CD8-positive, alpha-beta memory T cell (primary cell): ENCODE data around the gene MYB. TPM values are rescaled to one million over a fixed set of nuclear protein-coding genes. Genes with fewer than 3 reads are reported as not detected.

Source experiments
- CTCF ChIA-PET: fragments of 350-600 bp; sonication (Branson Sonifier 250); formaldehyde crosslinking; loops from one replicate; lab custom pipeline; 2021; ENCODE audit warnings: antibody characterized with exemption; lab: Charles Lee
- POLR2A ChIA-PET: fragments of 350-600 bp; sonication (Branson Sonifier 250); formaldehyde crosslinking; loops from one replicate; lab custom pipeline; 2021; ENCODE audit warnings: antibody characterized with exemption; lab: Charles Lee
- DNase-seq, 5 donors: peaks; one replicate each; pipeline versions ENCODE4 v3.0.0 to v3.0.0-alpha.2; 2020 to 2022; ENCODE audit warnings: mixed read lengths in 1 of 5
- H3K27ac ChIP-seq: one replicate; pipeline ENCODE4 v1.7.0; 2013; ENCODE audit warnings: low read depth, mild to moderate bottlenecking, low read length, moderate library complexity
- H3K27me3 ChIP-seq: 2 replicates; pipeline ENCODE4 v1.7.0; 2013; ENCODE audit warnings: low read length, mild to moderate bottlenecking; ENCODE audit not compliant: insufficient read depth, poor library complexity, severe bottlenecking
- H3K36me3 ChIP-seq: 2 replicates; pipeline ENCODE4 v1.7.0; 2013; ENCODE audit warnings: mild to moderate bottlenecking, low read length, moderate library complexity; ENCODE audit not compliant: insufficient read depth
- H3K4me1 ChIP-seq: 2 replicates; pipeline ENCODE4 v1.7.0; 2013; ENCODE audit warnings: mild to moderate bottlenecking, low read length, moderate library complexity; ENCODE audit not compliant: insufficient read depth
- H3K4me3 ChIP-seq: 2 replicates; pipeline ENCODE4 v1.7.0; 2013; ENCODE audit warnings: mild to moderate bottlenecking, low read length
- H3K9me3 ChIP-seq: 2 replicates; pipeline ENCODE4 v1.7.0; 2013; ENCODE audit warnings: mild to moderate bottlenecking, low read length
- H3K27ac Mint-ChIP-seq, 8 donors: one replicate each; pipeline ENCODE4 v1.8.0; 2020 to 2021; ENCODE audit warnings: mixed read lengths in 8 of 8, mild to moderate bottlenecking in 6 of 8, inconsistent platforms in 3 of 8, moderate library complexity in 3 of 8
- H3K27me3 Mint-ChIP-seq, 2 donors: one replicate each; pipeline ENCODE4 v1.8.0; 2020 to 2021; ENCODE audit warnings: mixed read lengths in 2 of 2, mild to moderate bottlenecking in 1 of 2, moderate library complexity in 1 of 2
- H3K36me3 Mint-ChIP-seq, 3 donors: one replicate each; pipeline ENCODE4 v1.8.0; 2020 to 2021; ENCODE audit warnings: mixed read lengths in 3 of 3, inconsistent platforms in 1 of 3, mild to moderate bottlenecking in 1 of 3
- H3K4me1 Mint-ChIP-seq, 3 donors: one replicate each; pipeline ENCODE4 v1.8.0; 2020 to 2021; ENCODE audit warnings: mixed read lengths in 3 of 3, inconsistent platforms in 1 of 3, mild to moderate bottlenecking in 1 of 3
- H3K4me3 Mint-ChIP-seq, 7 donors: one replicate each; pipeline ENCODE4 v1.8.0; 2020 to 2021; ENCODE audit warnings: mixed read lengths in 7 of 7, mild to moderate bottlenecking in 6 of 7, moderate library complexity in 4 of 7, inconsistent platforms in 2 of 7
- H3K9me3 Mint-ChIP-seq, 5 donors: one replicate each; pipeline ENCODE4 v1.8.0; 2020 to 2022; ENCODE audit warnings: mixed read lengths in 5 of 5, mild to moderate bottlenecking in 3 of 5, moderate library complexity in 2 of 5, inconsistent platforms in 1 of 5
- polyA plus RNA-seq: library from polyadenylated mRNA; unstranded; fragments of 300-500 nt; fragmentation: Illumina TruSeq; gene quantifications from one replicate; pipeline ENCODE4 v1.2.3, GENCODE V29; 2021
- total RNA-seq, 2 experiments: library from RNA; stranded (reverse); gene quantifications; one replicate each; pipeline ENCODE4 v1.2.3, GENCODE V29; 2021

The MYB gene
- total and polyA plus RNA-seq, 3 experiments from 2014 or later: 1.3 to 44.2 (median 42.3) TPM

DNA sequence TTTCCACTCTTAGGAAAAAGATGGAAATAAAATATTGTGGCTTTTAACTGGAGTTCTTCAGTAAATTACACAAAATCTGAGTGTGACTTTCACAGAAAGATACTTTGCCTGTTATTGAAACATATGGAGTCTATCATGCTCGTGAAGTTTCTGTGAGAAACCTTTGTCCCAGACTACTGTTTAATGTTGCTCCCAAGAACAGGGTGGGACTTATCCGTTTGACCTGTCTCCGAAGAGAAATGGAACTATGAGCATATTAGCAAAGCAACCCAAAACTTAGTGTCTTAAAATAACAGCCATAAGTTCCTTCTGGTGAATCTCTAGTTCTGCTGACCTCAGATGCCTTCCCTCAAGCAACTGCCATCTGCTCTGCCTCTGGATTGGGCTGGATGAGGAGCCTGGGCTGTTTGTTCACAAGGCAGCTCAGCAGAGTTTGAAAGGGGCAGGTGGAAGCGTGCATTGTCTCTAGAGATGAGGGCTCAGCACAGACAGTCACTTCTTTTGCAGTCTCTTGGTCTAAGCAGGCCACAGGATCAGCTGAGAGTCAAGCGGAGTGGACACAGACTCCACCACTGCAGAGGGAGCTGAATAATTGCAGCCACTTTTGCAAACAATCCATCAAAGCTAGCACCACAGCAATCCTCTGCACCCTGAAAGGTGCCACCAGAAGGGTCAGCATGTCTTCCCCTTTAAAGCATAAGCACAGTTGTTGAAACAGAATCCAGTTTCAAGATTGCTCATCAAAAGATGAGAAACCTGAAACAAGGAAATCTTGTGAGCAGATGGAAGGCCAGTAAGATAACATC is 52.8 kb downstream of the MYB start:
- no peak overlapping the region for H3K4me3 Mint-ChIP-seq

DNA sequence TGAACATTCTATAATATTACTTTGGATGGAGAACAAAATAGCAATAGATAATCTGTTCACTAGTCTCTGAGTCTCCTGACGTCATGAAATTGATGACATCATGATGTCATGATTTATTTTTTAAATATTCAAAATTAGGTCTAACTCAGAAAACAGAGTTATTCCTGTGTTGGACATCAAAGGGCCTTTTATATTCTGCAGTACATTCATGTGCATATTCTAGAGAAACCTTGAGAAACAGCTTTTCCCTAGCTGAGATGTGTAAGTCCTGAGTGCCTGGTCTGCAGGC is 53.3 kb downstream of the MYB start:
- H3K27me3 Mint-ChIP-seq: peaks cover 2 to 3% of the 10 kb centered on the region in 2 donors
- no peaks in the 10 kb centered on the region for H3K9me3 Mint-ChIP-seq
- H3K36me3 Mint-ChIP-seq: no peaks in the 10 kb centered on the region
- H3K27ac Mint-ChIP-seq: no peak overlapping the region
- POLR2A ChIA-PET: no interaction called here
- Histone ChIP-seq H3K27ac (no peak overlapping the region), H3K27me3 (no peaks in the 10 kb centered on the region), H3K9me3 (no peaks in the 10 kb centered on the region), H3K4me3 (no peak overlapping the region), H3K36me3 (no peaks in the 10 kb centered on the region), H3K4me1 (no peaks in the 10 kb centered on the region)
- no peak for DNase-seq
- peaks cover 0 to 15% (median 3%) of the 10 kb centered on the region in 3 donors for H3K4me1 Mint-ChIP-seq
- CTCF ChIA-PET: interaction anchor here (1.4 kb wide), 1 partner anchor 88 kb away, joined by 3 read pairs; no protein-coding TSS in a partner anchor
- no peak overlapping the region for H3K4me3 Mint-ChIP-seq

More for the DNA sequence above, 52.8 kb downstream of the MYB start:
- ChIA-PET CTCF (interaction anchor here (1.4 kb wide), 1 partner anchor 87 kb away, joined by 3 read pairs; no protein-coding TSS in a partner anchor), POLR2A (no interaction called here)
- Mint-ChIP-seq H3K36me3 (no peaks in the 10 kb centered on the region), H3K4me1 (peaks cover 0 to 15% (median 3%) of the 10 kb centered on the region in 3 donors), H3K27ac (no peak overlapping the region), H3K27me3 (peaks cover 2 to 3% of the 10 kb centered on the region in 2 donors), H3K9me3 (no peaks in the 10 kb centered on the region)
- DNase-seq: no peak
- Histone ChIP-seq H3K4me3 (no peak overlapping the region), H3K36me3 (no peaks in the 10 kb centered on the region), H3K9me3 (no peaks in the 10 kb centered on the region), H3K27ac (peak overlapping the region; percentile 22), H3K27me3 (no peaks in the 10 kb centered on the region), H3K4me1 (no peaks in the 10 kb centered on the region)

GRCh38 chr6:135235716-135236115 is 54.6 kb downstream of the MYB start:
- CTCF ChIA-PET: no interaction called here
- Histone ChIP-seq H3K4me3 (no peak overlapping the region), H3K27me3 (no peaks in the 10 kb centered on the region), H3K9me3 (no peaks in the 10 kb centered on the region), H3K27ac (no peak overlapping the region), H3K4me1 (no peaks in the 10 kb centered on the region), H3K36me3 (no peaks in the 10 kb centered on the region)
- Mint-ChIP-seq H3K36me3 (no peaks in the 10 kb centered on the region), H3K27me3 (peaks cover 2 to 3% of the 10 kb centered on the region in 2 donors), H3K4me1 (peaks cover 0 to 15% (median 3%) of the 10 kb centered on the region in 3 donors), H3K4me3 (no peak overlapping the region), H3K27ac (peak overlapping the region in 1 of 8 donors; percentile 3), H3K9me3 (no peaks in the 10 kb centered on the region)
- POLR2A ChIA-PET: no interaction called here
- DNase-seq: no peak

DNA sequence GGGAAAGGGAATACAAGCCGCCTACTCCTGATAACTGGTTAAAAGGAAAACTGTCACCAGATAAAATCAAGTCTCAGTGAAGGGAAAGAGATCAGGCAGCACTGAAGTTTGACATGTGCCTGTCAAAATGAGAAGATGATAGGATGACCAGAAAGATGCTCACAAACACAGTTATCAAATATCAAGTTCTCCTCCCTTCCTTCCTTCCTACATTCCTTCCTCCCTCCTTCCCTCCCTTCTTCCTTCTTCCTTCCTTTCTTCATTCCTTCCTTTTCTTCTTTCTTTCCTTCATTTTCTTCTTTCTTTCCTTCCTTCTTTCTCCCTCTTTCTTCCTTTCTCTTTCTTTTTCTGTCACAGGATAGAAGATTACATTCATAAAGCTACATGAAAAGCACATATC is 55.2 kb downstream of the MYB start:
- Mint-ChIP-seq H3K9me3 (no peaks in the 10 kb centered on the region), H3K36me3 (no peaks in the 10 kb centered on the region), H3K4me3 (no peak overlapping the region), H3K27me3 (peaks cover 0 to 3% of the 10 kb centered on the region in 2 donors), H3K27ac (peak overlapping the region in 1 of 8 donors; percentile 82), H3K4me1 (peaks cover 0 to 15% (median 3%) of the 10 kb centered on the region in 3 donors)
- ChIA-PET POLR2A (no interaction called here), CTCF (no interaction called here)
- Histone ChIP-seq H3K9me3 (no peaks in the 10 kb centered on the region), H3K27me3 (no peaks in the 10 kb centered on the region), H3K36me3 (no peaks in the 10 kb centered on the region), H3K4me3 (no peak overlapping the region), H3K27ac (no peak overlapping the region), H3K4me1 (no peaks in the 10 kb centered on the region)
- no peak for DNase-seq

DNA sequence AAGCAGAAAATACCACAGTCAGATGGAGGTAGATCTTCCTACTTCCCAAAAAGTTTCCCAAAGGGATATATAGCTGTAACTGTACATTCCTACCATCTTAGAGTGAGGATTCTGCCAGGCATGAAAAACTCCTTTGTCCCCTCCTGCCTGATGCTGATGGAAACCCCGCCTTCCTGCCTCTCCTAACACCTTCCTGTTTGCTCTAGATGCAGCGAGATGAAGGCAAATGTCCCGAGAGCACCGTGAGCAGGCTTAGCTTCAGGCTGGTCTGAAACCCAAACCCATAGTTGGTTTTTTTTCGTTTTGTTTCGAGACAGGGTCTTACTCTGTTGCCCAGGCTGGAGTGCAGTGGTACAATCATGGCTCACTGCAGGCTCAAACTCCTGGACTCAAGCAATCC is 55.6 kb downstream of the MYB start:
- H3K36me3 Mint-ChIP-seq: no peaks in the 10 kb centered on the region
- H3K27ac Mint-ChIP-seq: peak overlapping the region in 1 of 8 donors; percentile 82

DNA sequence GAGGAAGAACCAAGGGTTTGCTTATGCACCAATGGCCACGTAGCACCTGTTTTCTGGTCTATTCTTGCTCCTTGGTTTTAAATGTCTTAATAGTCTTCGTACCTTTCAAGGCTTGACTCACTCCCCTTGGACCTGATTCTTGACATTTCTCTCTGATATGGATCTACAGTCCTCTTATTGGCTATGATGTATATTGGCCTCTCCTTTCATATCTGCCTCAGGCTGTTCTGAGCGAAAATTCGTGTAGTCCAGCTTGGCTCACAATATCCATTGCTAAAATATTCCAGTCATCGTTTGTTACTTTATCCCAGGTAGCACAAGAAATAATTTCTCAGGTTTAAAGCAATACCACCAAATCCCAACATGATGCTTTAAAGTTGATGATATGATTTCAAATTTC is 59.6 kb downstream of the MYB start:
- DNase-seq: no peak
- Mint-ChIP-seq H3K27me3 (peaks cover 0 to 3% of the 10 kb centered on the region in 2 donors), H3K36me3 (no peaks in the 10 kb centered on the region), H3K9me3 (peaks cover 0 to 2% (median 0%) of the 10 kb centered on the region in 5 donors), H3K27ac (no peak overlapping the region), H3K4me1 (peaks cover 0 to 8% (median 3%) of the 10 kb centered on the region in 3 donors), H3K4me3 (no peak overlapping the region)
- H3K36me3 ChIP-seq: no peaks in the 10 kb centered on the region
- H3K27ac ChIP-seq: no peak overlapping the region
- no peak overlapping the region for H3K4me3 ChIP-seq
- H3K9me3 ChIP-seq: no peaks in the 10 kb centered on the region
- H3K4me1 ChIP-seq: no peaks in the 10 kb centered on the region
- no peaks in the 10 kb centered on the region for H3K27me3 ChIP-seq
- ChIA-PET CTCF (no interaction called here), POLR2A (no interaction called here)

More for the DNA sequence above, 55.6 kb downstream of the MYB start:
- Histone ChIP-seq H3K36me3 (no peaks in the 10 kb centered on the region), H3K27ac (no peak overlapping the region), H3K27me3 (no peaks in the 10 kb centered on the region), H3K4me3 (no peak overlapping the region), H3K9me3 (no peaks in the 10 kb centered on the region), H3K4me1 (no peaks in the 10 kb centered on the region)
- no peak for DNase-seq
- Mint-ChIP-seq H3K9me3 (no peaks in the 10 kb centered on the region), H3K4me1 (peaks cover 0 to 14% (median 3%) of the 10 kb centered on the region in 3 donors), H3K27me3 (peaks cover 0 to 3% of the 10 kb centered on the region in 2 donors), H3K4me3 (no peak overlapping the region)
- ChIA-PET CTCF (no interaction called here), POLR2A (no interaction called here)

GRCh38 chr6:135243871-135244796 is 63.0 kb downstream of the MYB start:
- Mint-ChIP-seq H3K36me3 (no peaks in the 10 kb centered on the region), H3K9me3 (peaks cover 0 to 2% (median 0%) of the 10 kb centered on the region in 5 donors), H3K4me1 (no peaks in the 10 kb centered on the region), H3K4me3 (no peak overlapping the region), H3K27ac (no peak overlapping the region), H3K27me3 (no peaks in the 10 kb centered on the region)
- CTCF ChIA-PET: no interaction called here
- Histone ChIP-seq H3K4me1 (no peaks in the 10 kb centered on the region), H3K9me3 (no peaks in the 10 kb centered on the region), H3K27ac (no peak overlapping the region), H3K4me3 (no peak overlapping the region), H3K27me3 (no peaks in the 10 kb centered on the region), H3K36me3 (no peaks in the 10 kb centered on the region)
- POLR2A ChIA-PET: no interaction called here
- no peak for DNase-seq

- no peaks in the 10 kb centered on the region for H3K27me3 Mint-ChIP-seq
- no peaks in the 10 kb centered on the region for H3K36me3 Mint-ChIP-seq
- H3K9me3 ChIP-seq: no peaks in the 10 kb centered on the region
- H3K4me1 Mint-ChIP-seq: no peaks in the 10 kb centered on the region
- H3K36me3 ChIP-seq: no peaks in the 10 kb centered on the region
- no peak for DNase-seq
- H3K4me3 Mint-ChIP-seq: no peak overlapping the region
- ChIA-PET CTCF (no interaction called here), POLR2A (no interaction called here)
- H3K9me3 Mint-ChIP-seq: peaks cover 0 to 2% (median 0%) of the 10 kb centered on the region in 5 donors
- H3K4me3 ChIP-seq: no peak overlapping the region
- no peak overlapping the region for H3K27ac ChIP-seq
- no peak overlapping the region for H3K27ac Mint-ChIP-seq
- no peaks in the 10 kb centered on the region for H3K4me1 ChIP-seq
- H3K27me3 ChIP-seq: no peaks in the 10 kb centered on the region
Observed at GRCh38 chr6:135244805-135245204, 63.7 kb downstream of the MYB start.
